Measurements from ENCODE around the gene STAT6.

DNA sequence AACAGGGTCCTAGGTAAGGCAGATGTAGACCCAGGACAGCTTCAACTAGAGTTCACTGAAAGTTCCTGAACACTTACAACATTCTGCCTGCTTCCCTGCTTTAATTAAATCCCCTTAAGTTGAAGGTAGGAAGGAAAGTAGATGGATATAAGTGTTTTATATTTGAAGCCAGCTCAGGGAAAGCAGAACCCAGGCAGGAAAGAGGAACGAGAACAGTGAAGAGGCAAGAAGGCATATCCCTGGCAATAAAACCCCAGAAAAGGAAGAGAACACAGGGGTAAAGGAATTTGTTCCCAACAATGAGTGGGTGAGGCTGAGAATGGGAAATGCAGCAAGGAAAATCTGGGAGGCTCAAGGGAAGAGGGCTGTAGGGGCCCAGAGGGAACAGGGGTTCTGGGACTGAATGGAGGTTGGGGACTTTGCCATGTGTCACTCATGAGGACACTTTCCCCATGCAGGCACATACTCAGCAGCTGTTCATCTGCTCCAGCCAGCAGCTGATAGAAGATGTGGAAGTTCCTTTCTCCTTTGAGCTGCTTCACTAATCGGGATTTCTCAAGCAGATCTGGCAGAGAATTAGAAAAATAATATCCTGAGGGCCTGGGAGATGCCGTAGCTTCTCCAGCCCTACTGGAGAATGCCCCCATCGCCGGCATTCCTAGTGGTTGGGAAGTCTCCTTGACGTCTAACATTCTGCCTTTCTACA, 64.9 kb downstream of the STAT6 start:
- TF ChIP-seq, protein P1, sequence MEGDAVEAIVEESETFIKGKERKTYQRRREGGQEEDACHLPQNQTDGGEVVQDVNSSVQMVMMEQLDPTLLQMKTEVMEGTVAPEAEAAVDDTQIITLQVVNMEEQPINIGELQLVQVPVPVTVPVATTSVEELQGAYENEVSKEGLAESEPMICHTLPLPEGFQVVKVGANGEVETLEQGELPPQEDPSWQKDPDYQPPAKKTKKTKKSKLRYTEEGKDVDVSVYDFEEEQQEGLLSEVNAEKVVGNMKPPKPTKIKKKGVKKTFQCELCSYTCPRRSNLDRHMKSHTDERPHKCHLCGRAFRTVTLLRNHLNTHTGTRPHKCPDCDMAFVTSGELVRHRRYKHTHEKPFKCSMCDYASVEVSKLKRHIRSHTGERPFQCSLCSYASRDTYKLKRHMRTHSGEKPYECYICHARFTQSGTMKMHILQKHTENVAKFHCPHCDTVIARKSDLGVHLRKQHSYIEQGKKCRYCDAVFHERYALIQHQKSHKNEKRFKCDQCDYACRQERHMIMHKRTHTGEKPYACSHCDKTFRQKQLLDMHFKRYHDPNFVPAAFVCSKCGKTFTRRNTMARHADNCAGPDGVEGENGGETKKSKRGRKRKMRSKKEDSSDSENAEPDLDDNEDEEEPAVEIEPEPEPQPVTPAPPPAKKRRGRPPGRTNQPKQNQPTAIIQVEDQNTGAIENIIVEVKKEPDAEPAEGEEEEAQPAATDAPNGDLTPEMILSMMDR (IDR thresholded peaks at IDR 0.05): no peak
- TF ChIP-seq EZH2 (IDR thresholded peaks at IDR 0.05; ENCODE audit: borderline replicate concordance, insufficient read depth, low read depth, low read length, poor library complexity, severe bottlenecking): no peak

All from B cell (primary cell).